HG02759 (cell line): ENCODE data around the gene SRPRB.
"Not testable (repeated sequence)": the region's sequence is repeated elsewhere in the genome, so short reads cannot be mapped to it uniquely, and the experiment has no call there.

Experiments
- ATAC-seq: cut with Tn5 transposase; IDR thresholded peaks from one replicate; pipeline ENCODE4 v1.9.1; 2021; ENCODE audit warnings: mild to moderate bottlenecking, moderate library complexity; ENCODE audit not compliant: unreplicated experiment

The SRPRB gene

GRCh38 chr3:133777807-133778568, 27.6 kb upstream of the SRPRB start:
- ATAC-seq, result no peak

DNA sequence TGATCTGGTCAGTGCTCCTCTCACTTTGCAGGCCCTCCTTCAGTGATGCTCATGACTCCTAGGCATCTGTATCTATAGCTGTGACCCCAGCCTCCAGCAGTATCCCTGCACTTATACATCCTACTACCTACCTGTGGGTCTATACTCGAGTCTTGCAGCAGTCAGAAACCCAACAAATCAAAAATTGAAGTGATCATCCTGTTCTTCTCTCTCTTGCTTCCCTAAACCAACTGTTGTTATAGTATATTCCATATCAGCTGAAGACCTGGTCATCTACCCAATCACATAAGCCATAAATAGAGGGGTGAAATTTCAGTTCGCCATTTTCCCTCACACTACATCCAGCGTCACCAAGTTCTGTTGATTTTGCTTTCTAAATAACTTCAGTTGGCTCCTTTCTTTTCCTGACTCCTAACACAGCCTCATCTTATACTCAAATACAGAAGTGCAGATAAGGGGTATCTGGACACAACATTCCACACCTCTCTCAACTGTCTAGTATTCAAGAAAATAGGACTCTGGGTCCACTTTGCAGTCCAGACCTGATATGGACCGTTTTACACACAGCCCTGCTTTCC, 25.9 kb upstream of the SRPRB start:
- no peak for ATAC-seq

DNA sequence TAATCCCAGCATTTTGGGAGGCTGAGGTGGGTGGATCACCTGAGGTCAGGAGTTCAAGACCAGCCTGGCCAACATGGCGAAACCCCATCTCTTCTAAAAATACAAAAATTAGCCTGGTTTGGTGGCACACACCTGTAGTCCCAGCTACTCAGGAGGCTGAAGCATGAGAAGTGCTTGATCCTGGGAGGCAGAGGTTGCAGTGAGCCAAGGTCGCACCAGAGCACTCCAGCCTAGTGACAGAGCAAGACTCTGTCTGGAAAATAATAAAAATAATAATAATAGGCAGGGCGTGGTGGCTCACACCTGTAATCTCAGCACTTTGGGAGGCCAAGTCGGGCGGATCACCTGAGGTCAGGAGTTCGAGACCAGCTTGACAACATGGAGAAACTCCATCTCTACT, 24.9 kb upstream of the SRPRB start:
- ATAC-seq, result not testable (repeated sequence)

- ATAC-seq, result no peak
These were observed 24.0 kb upstream of the SRPRB start for GRCh38 chr3:133781570-133781969.

DNA sequence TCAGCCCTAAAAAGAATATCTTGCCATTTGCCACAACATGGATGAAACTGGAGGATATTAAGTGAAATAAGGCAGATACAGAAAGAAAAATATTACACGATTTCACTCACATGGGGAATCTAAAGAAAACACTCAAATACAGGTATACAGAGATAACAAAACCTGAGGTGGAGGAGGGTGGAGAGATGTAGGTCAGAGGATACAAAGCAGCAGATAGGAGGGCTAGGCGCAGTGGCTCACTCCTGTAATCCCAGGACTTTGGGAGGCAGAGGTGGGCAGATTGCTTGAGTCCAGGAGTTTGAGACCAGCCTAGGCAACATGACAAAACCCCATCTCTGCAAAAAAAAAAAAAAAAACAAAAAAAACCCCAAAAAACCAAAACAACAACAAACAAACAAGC, 23.2 kb upstream of the SRPRB start:
- no peak for ATAC-seq

GRCh38 chr3:133783762-133784161, 21.9 kb upstream of the SRPRB start:
- ATAC-seq, result no peak

- no peak for ATAC-seq
These were observed 17.6 kb upstream of the SRPRB start for GRCh38 chr3:133788024-133788423.

GRCh38 chr3:133792171-133792763, 13.3 kb upstream of the SRPRB start:
- no peak for ATAC-seq

DNA sequence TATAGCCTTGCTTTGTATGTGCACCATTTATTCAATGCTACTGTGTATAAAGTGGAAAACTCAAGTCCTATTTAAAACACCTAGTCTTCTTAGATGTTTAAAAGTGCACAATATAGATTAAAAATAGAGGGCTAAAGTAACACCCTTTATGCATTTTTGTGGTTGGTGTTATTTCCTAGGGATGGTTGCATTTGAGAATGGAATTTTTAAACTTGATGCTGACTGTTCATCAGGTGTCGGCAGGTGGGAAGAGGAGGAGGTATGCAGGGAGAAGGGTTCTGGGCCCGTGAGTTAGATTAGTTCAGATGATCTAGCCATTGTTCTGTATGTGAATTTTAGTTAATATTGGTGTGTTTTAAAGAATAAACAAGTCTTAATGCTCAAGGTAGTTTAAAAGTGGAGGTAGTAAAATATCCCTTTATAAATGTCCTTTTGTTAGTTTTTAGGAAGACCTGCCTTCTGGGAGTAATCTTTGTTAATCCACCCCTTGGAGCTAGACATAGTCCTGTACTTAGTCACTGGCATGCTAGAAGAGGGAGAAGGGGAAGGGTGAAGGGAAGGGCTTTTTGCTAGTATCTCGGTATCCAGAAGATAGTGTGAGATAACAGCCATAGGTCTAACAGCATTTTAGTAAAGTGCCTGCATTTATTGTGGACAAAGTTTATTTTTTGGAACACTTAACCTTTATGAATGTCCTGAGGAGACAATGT, 8.1 kb upstream of the SRPRB start:
- ATAC-seq, result no peak

GRCh38 chr3:133799794-133800585, 5.6 kb upstream of the SRPRB start:
- no peak for ATAC-seq

DNA sequence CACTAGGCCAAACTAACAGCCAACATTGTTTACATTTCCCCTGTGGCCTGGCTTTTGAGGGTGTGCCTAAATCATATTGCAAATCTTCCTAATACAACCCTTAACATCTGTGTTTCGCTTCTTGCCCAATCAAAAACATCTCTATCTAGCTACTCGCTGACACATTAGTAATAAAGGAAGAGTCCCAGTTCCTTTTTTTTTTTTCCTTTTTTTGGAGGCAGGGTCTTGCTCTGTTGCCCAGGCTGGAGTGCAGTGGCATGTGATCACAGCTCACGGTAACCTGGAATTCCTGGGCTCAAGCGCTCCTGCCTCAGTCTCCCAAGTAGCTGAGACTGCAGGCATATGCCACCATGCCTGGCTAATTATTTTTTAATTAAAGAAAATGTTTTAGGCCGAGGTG, 2.1 kb upstream of the SRPRB start:
- ATAC-seq, result no peak

DNA sequence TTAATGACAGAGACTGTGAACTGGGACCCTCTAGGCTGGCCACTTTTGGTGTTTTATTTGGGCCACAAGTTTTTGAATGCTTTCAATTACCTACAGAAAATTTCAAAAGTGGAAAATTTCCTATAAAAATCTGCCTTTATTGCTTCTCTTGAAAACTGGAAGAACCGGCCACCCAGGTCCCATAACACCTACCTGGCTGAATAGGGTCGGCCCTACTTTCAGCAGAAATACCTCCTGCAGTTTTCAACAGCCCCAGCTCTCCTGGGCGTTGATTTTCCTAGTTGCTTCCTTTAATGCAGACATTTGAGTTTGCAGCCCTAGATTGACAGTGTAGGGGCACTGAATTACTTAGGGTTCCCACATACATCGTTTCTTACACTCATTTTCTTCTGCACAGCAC, 719 bp upstream of the SRPRB start:
- ATAC-seq, result no peak

GRCh38 chr3:133805384-133805701, 272 bp upstream of the SRPRB start:
- ATAC-seq, result no peak

DNA sequence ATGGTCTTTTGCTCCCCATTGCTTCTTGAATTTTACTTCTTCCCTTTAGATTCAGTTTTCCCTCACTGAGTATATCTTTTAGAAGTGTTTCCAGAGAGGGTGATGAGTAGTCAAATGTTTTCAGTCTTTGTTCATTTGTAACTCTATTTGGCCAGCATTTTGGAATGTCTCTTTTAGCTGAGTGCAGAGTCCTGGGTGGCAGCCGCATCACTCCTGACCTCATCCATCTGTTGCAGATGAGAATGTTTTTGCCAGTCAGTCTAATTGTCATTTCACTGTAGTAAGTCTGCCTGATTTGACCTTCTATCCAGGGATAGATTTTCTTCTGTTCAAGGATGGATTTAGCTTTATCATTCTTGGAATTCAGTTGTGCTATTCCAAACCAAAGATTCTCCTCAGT, 7.3 kb downstream of the SRPRB start:
- ATAC-seq, result no peak

DNA sequence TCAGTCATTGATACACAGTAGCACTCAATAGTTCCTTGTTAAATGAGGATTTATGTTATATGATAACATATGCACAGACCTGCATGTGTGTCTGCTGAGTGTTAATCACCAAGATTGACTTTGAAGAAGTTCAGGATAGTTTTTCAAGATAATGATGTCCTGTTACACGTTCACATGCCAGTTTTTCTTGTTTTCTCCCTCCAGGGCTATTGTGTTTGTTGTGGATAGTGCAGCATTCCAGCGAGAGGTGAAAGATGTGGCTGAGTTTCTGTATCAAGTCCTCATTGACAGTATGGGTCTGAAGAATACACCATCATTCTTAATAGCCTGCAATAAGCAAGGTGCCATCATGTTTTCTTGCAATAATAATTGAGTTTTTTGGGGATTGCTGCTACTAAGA, 9.8 kb downstream of the SRPRB start:
- no peak for ATAC-seq

- ATAC-seq, result no peak
These were observed 14.5 kb downstream of the SRPRB start for GRCh38 chr3:133820129-133820528.

DNA sequence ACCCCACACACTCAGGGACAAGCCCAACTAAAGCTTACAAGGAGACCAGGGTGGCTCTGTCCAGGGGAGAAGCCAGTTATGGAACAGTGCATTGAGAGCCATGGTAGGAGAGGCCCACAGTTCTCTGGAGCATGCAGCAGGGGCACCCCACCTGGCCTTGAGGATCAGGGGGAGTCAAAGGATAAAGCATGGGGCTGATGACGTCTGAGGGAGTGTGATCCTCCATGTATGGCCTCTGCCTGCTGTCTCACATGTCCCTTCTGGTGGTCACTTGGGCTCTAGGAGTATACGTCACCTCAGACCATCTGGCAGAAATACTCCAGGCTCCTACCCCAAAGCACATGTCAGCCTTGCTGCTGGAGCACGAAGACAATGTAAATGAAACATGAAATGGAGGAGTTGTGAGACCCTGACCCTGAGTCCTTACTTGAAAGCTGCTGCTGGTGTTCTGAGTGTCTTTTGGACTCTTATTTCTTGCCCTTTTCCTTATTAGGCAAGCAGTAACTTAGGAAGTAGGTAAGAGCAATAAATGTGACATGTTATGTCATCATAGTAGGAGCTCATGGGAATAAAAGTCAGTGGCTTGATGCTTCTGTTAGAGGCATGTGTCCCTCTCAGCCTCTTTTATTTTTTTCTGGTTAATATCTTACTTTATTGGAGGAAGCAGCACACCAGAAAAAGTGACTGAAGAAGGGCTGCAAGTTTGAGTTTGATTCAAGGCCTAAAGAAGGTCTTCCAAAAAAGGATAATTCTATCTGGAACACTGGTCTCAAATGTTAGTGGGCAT, 15.5 kb downstream of the SRPRB start:
- ATAC-seq, result no peak

DNA sequence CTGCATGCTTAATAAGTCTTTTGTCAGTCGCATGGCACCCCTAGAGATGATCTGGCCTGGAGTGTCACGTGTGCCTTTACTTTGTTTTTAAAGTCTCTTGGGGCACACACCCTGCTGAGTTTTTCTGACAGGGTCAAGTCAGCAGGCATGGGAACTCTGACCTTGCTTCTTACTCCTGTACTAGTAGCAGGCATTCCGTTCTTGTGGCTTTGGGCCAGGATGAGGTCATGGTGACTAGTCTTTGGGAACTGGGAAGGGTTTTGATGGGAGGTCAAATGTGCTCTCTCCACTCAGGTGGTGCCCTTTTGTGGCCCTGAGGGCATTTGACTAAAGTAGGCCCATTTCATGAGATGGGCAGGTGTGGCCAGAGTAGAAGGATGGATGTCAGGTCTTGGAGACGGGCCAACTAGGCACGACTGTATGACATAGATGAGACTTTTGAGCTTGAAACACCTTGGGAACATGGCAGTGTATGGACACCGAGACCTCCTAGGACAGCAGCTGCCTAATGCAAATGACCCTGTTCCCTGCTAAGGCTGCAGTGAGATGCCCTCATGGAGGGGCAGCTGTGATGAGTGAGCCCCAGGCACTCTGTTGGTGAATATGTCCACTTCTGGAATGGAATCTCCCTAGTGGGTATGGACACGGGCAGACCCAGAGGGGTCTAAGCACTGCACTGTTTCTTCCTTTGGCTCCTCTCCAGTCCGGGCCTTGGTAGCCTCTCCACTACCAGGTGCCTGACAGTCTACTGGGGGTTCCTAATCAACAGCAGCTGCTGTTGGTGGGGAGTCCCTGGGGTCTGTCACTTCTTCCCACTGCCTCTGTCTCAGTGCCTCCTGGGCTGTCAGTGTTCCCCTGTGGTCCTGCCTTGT, 16.4 kb downstream of the SRPRB start:
- ATAC-seq, result no peak

DNA sequence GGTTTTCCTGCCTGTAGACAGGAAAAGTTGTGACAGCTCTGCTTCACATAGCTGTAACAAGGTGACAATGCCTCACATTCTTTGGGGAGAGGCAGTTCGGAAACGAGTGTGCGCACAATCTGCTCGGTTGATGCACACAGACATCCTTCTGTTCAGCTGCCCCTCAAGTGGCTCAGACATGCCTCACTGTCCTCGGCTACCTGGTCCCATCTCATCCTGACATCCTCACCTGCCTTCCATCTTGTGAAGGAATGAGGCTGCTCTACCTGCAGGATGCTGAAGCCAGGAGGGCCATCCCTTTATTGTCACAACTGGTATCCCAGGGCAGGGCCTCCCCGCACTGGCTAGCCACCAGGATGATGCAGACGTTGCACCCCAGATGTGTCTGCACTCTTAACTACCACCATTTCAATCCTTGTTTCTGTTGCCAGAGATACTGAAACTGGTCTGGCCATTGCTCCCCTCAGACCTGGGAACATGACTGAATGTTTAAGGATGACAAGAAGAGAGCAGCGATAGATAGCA, 19.4 kb downstream of the SRPRB start:
- ATAC-seq, result no peak
